GM12878 (cell line): ENCODE results near the gene ZMIZ1. TPM values are rescaled to one million over a fixed set of nuclear protein-coding genes. Genes with fewer than 3 reads are reported as not detected.

Experiments used
- ATAC-seq: fragments of 200-7000 bp; cut with Tn5 transposase; 3 replicates; pipeline ENCODE4 v1.9.1; 2020; ENCODE audit warnings: mild to moderate bottlenecking, moderate library complexity
- BruUV-seq: library from RNA; stranded (reverse); fragments of 400-500 nt; replicated peaks from 2 replicates; lab custom pipeline; 2021; lab: Mats Ljungman, UMichigan
- CTCF ChIA-PET: fragments of 300-600 bp; sonication (Branson Sonifier 250); formaldehyde crosslinking; extraction: SDS; loops from one replicate; lab custom pipeline; 2021; ENCODE audit warnings: inconsistent platforms; lab: Yijun Ruan, JAX
- POLR2A ChIA-PET: fragments of 350-600 bp; formaldehyde crosslinking; extraction: SDS; loops from one replicate; lab custom pipeline; 2021; ENCODE audit warnings: inconsistent platforms; lab: Charles Lee
- RAD21 ChIA-PET: fragments of 300-600 bp; sonication (Branson Sonifier 250); formaldehyde crosslinking; loops from one replicate; lab custom pipeline; 2023; ENCODE audit warnings: antibody characterized with exemption; ENCODE audit not compliant: unreplicated experiment; lab: Charles Lee
- SMC1A ChIA-PET: fragments of 300-600 bp; sonication (Branson Sonifier 250); formaldehyde crosslinking; loops from one replicate; lab custom pipeline; 2023; ENCODE audit not compliant: unreplicated experiment, uncharacterized antibody; lab: Charles Lee
- DNase-seq: peaks from one replicate; pipeline ENCODE4 v3.0.0-alpha.2; 2011; ENCODE audit warnings: low read depth, low spot score
- FAIRE-seq: peaks from 3 replicates; lab custom pipeline; 2011; peaks lifted over from hg19 to GRCh38; lab: Jason Lieb, UNC
- H2AFZ ChIP-seq: 2 replicates; pipeline ENCODE4 v1.6.0; 2011; ENCODE audit warnings: low read depth, low read length, control low read depth; ENCODE audit not compliant: control insufficient read depth
- H3K27ac ChIP-seq: 2 replicates; pipeline ENCODE4 v1.5.1; 2011; ENCODE audit warnings: control low read depth; ENCODE audit not compliant: control insufficient read depth, insufficient read depth
- H3K27me3 ChIP-seq, 2 experiments: replicated peaks in 1 of 2; 2 replicates each; pipeline versions ENCODE4 v1.6.0 to v1.6.1; 2011; ENCODE audit warnings: low read length in 1 of 2; ENCODE audit not compliant: control insufficient read depth in 2 of 2, insufficient read depth in 2 of 2
- H3K36me3 ChIP-seq, 2 experiments: 2 replicates each; pipeline ENCODE4 v1.5.1; 2011; ENCODE audit warnings: low read length in 1 of 2; ENCODE audit not compliant: control insufficient read depth in 2 of 2, insufficient read depth in 2 of 2
- H3K4me1 ChIP-seq: 2 replicates; pipeline ENCODE4 v1.6.1; 2011; ENCODE audit warnings: mild to moderate bottlenecking, low read length, moderate library complexity, mixed read lengths; ENCODE audit not compliant: control insufficient read depth, insufficient read depth
- H3K4me2 ChIP-seq: 2 replicates; pipeline ENCODE4 v1.6.0; 2011; ENCODE audit warnings: control low read depth; ENCODE audit not compliant: control insufficient read depth, insufficient read depth
- H3K4me3 ChIP-seq: fragments of 200-600 bp; sonication (generic); 2 replicates; pipeline ENCODE4 v1.5.1; 2016
- H3K79me2 ChIP-seq: 2 replicates; pipeline ENCODE4 v1.6.0; 2011; ENCODE audit warnings: low read length; ENCODE audit not compliant: control insufficient read depth, insufficient read depth
- H3K9ac ChIP-seq: 2 replicates; pipeline ENCODE4 v1.8.0; 2011; ENCODE audit warnings: low read length, control low read depth, mixed read lengths; ENCODE audit not compliant: control insufficient read depth, insufficient read depth
- H3K9me3 ChIP-seq: replicated peaks from 3 replicates; pipeline ENCODE4 v1.5.1; 2011; ENCODE audit warnings: mild to moderate bottlenecking, low read length; ENCODE audit not compliant: control insufficient read depth, insufficient read depth
- H4K20me1 ChIP-seq: 2 replicates; pipeline ENCODE4 v1.6.0; 2011; ENCODE audit not compliant: control insufficient read depth, insufficient read depth
- CBFB ChIP-seq: IDR thresholded peaks from 2 replicates; pipeline ENCODE4 v1.6.1; 2016; ENCODE audit warnings: antibody characterized with exemption, low read depth
- EGR1 ChIP-seq, 2 experiments: IDR thresholded peaks; 1 replicate in 1 of 2; 2 replicates in 1 of 2; pipeline ENCODE4 v1.6.1; 2011 to 2012; ENCODE audit warnings: low read depth in 2 of 2, low read length in 2 of 2, borderline replicate concordance in 1 of 2, mild to moderate bottlenecking in 1 of 2, moderate library complexity in 1 of 2
- GABPA ChIP-seq: IDR thresholded peaks from 2 replicates; pipeline ENCODE4 v1.6.1; 2014; ENCODE audit warnings: antibody characterized with exemption, low read depth, mild to moderate bottlenecking, inconsistent platforms
- JUND ChIP-seq: IDR thresholded peaks from 2 replicates; pipeline ENCODE4 v1.6.1; 2012; ENCODE audit warnings: low read depth, mild to moderate bottlenecking, low read length, improper control_type of control experiment, moderate library complexity
- NFXL1 ChIP-seq: fragments of 450-650 bp; IDR thresholded peaks from 2 replicates; pipeline ENCODE4 v1.6.1; 2017; ENCODE audit warnings: antibody characterized with exemption, mild to moderate bottlenecking, borderline replicate concordance
- NR2F1 ChIP-seq: fragments of 450-650 bp; conservative IDR thresholded peaks from 2 replicates; pipeline ENCODE4 v1.6.1; 2017; ENCODE audit warnings: mild to moderate bottlenecking
- RFX5 ChIP-seq: IDR thresholded peaks from 2 replicates; pipeline ENCODE4 v1.6.1; 2011; ENCODE audit warnings: low read depth, low read length, improper control_type of control experiment
- SP1 ChIP-seq: IDR thresholded peaks from one replicate; pipeline ENCODE4 v1.6.1; 2011; ENCODE audit warnings: low read depth, low read length
- SREBF1 ChIP-seq: IDR thresholded peaks from 2 replicates; pipeline ENCODE4 v1.6.1; 2012; ENCODE audit warnings: mild to moderate bottlenecking, low read length
- TCF3 ChIP-seq: IDR thresholded peaks from 2 replicates; pipeline ENCODE4 v1.6.1; 2012; ENCODE audit warnings: low read depth, mild to moderate bottlenecking, low read length, borderline replicate concordance; ENCODE audit not compliant: insufficient read depth
- YY1 ChIP-seq: IDR thresholded peaks from 2 replicates; pipeline ENCODE4 v1.6.1; 2011; ENCODE audit warnings: low read depth, mild to moderate bottlenecking, low read length
- ZNF207 ChIP-seq: fragments of 450-650 bp; IDR thresholded peaks from 2 replicates; pipeline ENCODE4 v1.6.1; 2014; ENCODE audit warnings: antibody characterized with exemption, mild to moderate bottlenecking, borderline replicate concordance
- WGBS: methylation state at CpG from one replicate; pipeline ENCODE4 v1.1.6; 2016; ENCODE audit warnings: low lambda C conversion rate; ENCODE audit not compliant: insufficient replicate concordance, insufficient coverage; ENCODE audit errors: missing lambda C conversion rate; 5-methylcytosine and 5-hydroxymethylcytosine counted together
- in situ Hi-C: fragments of 300-500 bp; cut with MboI; formaldehyde crosslinking; loops from 9 replicates; pipeline ENCODE4 v1.14.3; 2018; ENCODE audit warnings: mixed read lengths
- intact Hi-C: fragments of 100-400 bp; cut with micrococcal nuclease; formaldehyde crosslinking; loops from one replicate; pipeline ENCODE4 v1.14.2; 2022; ENCODE audit not compliant: unreplicated experiment
- polyA plus RNA-seq, 11 experiments: library from polyadenylated mRNA; depleted of rRNA in 4 of 11; unstranded in 6 of 11; stranded (reverse) in 5 of 11; fragments of >200 nt; fragmentation: Nextera tagmentation in 4 of 11; fragmentation: Illumina TruSeq in 1 of 11; extraction: Ambion mirVana in 4 of 11; extraction: Trizol in 1 of 11; gene quantifications; 1 replicate in 1 of 11; 2 replicates in 10 of 11; pipeline versions ENCODE4 v1.2.1 to v1.2.3, GENCODE V29; 2011 to 2016; ENCODE audit warnings: inconsistent platforms in 2 of 11, missing spikeins in 2 of 11, low read depth in 1 of 11
- total RNA-seq, 4 experiments: library from RNA; depleted of rRNA in 3 of 4; stranded (reverse); fragments of >200 nt in 3 of 4; fragmentation: Illumina TruSeq in 1 of 4; extraction: Trizol in 1 of 4; gene quantifications; 2 replicates each; pipeline versions ENCODE4 v1.2.1 to v1.2.3, GENCODE V29; 2013 to 2021
- TF ChIP-seq, protein P1 (sequence below): IDR thresholded peaks from 2 replicates; pipeline ENCODE4 v1.6.1; 2011; ENCODE audit warnings: low read depth, low read length, improper control_type of control experiment, borderline replicate concordance
- TF ChIP-seq, protein P2 (sequence below): fragments of 450-650 bp; IDR thresholded peaks from 2 replicates; pipeline ENCODE4 v1.6.1; 2017; ENCODE audit warnings: antibody characterized with exemption, mild to moderate bottlenecking, moderate library complexity
- TF ChIP-seq, protein P3 (sequence below): fragments of 450-650 bp; IDR thresholded peaks from 2 replicates; pipeline ENCODE4 v1.6.1; 2017; ENCODE audit warnings: mild to moderate bottlenecking, low read depth, inconsistent platforms; ENCODE audit not compliant: poor library complexity, severe bottlenecking
- TF ChIP-seq, protein P4 (sequence below): IDR thresholded peaks from 2 replicates; pipeline ENCODE4 v1.6.1; 2012; ENCODE audit warnings: low read depth, low read length, improper control_type of control experiment
- TF ChIP-seq, protein P5 (sequence below): IDR thresholded peaks from 2 replicates; pipeline ENCODE4 v1.6.1; 2012; ENCODE audit warnings: low read length, inconsistent platforms

Gene ZMIZ1
- total and polyA plus RNA-seq, 10 of the 15 experiments (the other 5 are each of a cell fraction or from before 2014, with no cell fraction given) = 3.1 to 82.3 (median 14.9) TPM

DNA sequence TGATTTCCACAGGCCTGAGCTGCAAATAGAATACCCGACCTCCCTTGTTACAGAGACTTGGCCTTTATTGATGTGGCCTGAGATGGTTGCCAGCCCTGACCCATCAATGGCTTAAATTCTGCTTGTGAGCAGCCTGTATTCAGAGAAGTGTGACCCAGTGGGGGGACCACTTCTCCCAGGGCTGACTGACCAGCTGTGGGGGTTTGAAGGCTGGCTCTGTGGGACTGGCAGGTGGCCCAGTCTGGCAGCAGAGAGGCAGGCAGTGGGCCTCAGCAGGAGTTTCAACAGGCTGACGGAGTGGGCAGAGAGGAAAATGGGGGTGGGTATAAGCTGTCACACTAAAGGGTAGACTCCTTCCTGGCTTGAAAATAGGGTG, 266.3 kb downstream of the ZMIZ1 start:
- ChIA-PET CTCF (interaction anchor here (1.1 to 2.9 kb wide), 5 partner anchors 11 to 48 kb away, joined by 3 to 27 read pairs (median 5); partner anchors contain the start of gene PPIF), POLR2A (interaction anchor here (1.7 to 2.7 kb wide), 3 partner anchors 10 to 49 kb away, joined by 7 to 15 read pairs (median 7); partner anchors contain the start of gene PPIF), RAD21 (interaction anchor here (0.6 to 1.1 kb wide), 3 partner anchors 11 to 18 kb away, joined by 3 read pairs; no protein-coding TSS in a partner anchor), SMC1A (interaction anchor here (0.9 to 2.5 kb wide), 5 partner anchors 10 to 19 kb away, joined by 3 to 16 read pairs (median 5); no protein-coding TSS in a partner anchor)
- in situ Hi-C loops (no loop called here), intact Hi-C loops (no loop called here)
- Histone ChIP-seq H4K20me1 (no peaks in the 10 kb centered on the region), H2AFZ (no peak overlapping the region), H3K79me2 (no peaks in the 10 kb centered on the region), H3K4me3 (no peak overlapping the region), H3K27ac (no peak overlapping the region), H3K27me3 (no peaks in the 10 kb centered on the region), H3K9me3 (no peaks in the 10 kb centered on the region; the same call in 2 of the 3 replicates), H3K36me3 (no peaks in the 10 kb centered on the region), H3K9ac (no peak overlapping the region), H3K4me2 (no peak overlapping the region), H3K4me1 (peaks cover 11% of the 10 kb centered on the region)
- FAIRE-seq = no peak
- no TSS peak for BruUV-seq
- 55% methylated on average over 2 of the region's 2 CpGs for WGBS
- DNase-seq = no peak
- ATAC-seq = no peak
- TF ChIP-seq, protein P1, sequence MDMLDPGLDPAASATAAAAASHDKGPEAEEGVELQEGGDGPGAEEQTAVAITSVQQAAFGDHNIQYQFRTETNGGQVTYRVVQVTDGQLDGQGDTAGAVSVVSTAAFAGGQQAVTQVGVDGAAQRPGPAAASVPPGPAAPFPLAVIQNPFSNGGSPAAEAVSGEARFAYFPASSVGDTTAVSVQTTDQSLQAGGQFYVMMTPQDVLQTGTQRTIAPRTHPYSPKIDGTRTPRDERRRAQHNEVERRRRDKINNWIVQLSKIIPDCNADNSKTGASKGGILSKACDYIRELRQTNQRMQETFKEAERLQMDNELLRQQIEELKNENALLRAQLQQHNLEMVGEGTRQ = no peak
- TF ChIP-seq JUND (no peak), EGR1 (IDR thresholded peaks at IDR 0.05; ENCODE audit: borderline replicate concordance in 1 of 2, low read depth in 2 of 2, low read length in 2 of 2) (no peak), NR2F1 (no peak), SREBF1 (no peak), ZNF207 (no peak), YY1 (no peak), NFXL1 (no peak), SP1 (no peak), GABPA (no peak), RFX5 (no peak), CBFB (no peak), TCF3 (no peak)
- TF ChIP-seq, protein P2, sequence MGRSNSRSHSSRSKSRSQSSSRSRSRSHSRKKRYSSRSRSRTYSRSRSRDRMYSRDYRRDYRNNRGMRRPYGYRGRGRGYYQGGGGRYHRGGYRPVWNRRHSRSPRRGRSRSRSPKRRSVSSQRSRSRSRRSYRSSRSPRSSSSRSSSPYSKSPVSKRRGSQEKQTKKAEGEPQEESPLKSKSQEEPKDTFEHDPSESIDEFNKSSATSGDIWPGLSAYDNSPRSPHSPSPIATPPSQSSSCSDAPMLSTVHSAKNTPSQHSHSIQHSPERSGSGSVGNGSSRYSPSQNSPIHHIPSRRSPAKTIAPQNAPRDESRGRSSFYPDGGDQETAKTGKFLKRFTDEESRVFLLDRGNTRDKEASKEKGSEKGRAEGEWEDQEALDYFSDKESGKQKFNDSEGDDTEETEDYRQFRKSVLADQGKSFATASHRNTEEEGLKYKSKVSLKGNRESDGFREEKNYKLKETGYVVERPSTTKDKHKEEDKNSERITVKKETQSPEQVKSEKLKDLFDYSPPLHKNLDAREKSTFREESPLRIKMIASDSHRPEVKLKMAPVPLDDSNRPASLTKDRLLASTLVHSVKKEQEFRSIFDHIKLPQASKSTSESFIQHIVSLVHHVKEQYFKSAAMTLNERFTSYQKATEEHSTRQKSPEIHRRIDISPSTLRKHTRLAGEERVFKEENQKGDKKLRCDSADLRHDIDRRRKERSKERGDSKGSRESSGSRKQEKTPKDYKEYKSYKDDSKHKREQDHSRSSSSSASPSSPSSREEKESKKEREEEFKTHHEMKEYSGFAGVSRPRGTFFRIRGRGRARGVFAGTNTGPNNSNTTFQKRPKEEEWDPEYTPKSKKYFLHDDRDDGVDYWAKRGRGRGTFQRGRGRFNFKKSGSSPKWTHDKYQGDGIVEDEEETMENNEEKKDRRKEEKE = no peak
- TF ChIP-seq, protein P3, sequence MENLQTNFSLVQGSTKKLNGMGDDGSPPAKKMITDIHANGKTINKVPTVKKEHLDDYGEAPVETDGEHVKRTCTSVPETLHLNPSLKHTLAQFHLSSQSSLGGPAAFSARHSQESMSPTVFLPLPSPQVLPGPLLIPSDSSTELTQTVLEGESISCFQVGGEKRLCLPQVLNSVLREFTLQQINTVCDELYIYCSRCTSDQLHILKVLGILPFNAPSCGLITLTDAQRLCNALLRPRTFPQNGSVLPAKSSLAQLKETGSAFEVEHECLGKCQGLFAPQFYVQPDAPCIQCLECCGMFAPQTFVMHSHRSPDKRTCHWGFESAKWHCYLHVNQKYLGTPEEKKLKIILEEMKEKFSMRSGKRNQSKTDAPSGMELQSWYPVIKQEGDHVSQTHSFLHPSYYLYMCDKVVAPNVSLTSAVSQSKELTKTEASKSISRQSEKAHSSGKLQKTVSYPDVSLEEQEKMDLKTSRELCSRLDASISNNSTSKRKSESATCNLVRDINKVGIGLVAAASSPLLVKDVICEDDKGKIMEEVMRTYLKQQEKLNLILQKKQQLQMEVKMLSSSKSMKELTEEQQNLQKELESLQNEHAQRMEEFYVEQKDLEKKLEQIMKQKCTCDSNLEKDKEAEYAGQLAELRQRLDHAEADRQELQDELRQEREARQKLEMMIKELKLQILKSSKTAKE = no peak
- TF ChIP-seq, protein P4, sequence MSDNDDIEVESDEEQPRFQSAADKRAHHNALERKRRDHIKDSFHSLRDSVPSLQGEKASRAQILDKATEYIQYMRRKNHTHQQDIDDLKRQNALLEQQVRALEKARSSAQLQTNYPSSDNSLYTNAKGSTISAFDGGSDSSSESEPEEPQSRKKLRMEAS = no peak
- TF ChIP-seq, protein P5, sequence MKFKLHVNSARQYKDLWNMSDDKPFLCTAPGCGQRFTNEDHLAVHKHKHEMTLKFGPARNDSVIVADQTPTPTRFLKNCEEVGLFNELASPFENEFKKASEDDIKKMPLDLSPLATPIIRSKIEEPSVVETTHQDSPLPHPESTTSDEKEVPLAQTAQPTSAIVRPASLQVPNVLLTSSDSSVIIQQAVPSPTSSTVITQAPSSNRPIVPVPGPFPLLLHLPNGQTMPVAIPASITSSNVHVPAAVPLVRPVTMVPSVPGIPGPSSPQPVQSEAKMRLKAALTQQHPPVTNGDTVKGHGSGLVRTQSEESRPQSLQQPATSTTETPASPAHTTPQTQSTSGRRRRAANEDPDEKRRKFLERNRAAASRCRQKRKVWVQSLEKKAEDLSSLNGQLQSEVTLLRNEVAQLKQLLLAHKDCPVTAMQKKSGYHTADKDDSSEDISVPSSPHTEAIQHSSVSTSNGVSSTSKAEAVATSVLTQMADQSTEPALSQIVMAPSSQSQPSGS = no peak
